HepG2 (cell line): ENCODE results near the gene CELSR3. TPM values are rescaled to one million over a fixed set of nuclear protein-coding genes. Genes with fewer than 3 reads are reported as not detected.

Experiments
- ATF7 ChIP-seq, 2 experiments: fragments of 450-650 bp in 1 of 2; sonication (generic) in 1 of 2; formaldehyde crosslinking in 1 of 2; IDR thresholded peaks; 2 replicates each; pipeline versions ENCODE4 v1.4.0 to v1.6.1; 2016 to 2020; ENCODE audit warnings: antibody characterized with exemption in 1 of 2, mild to moderate bottlenecking in 1 of 2, missing genetic modification reagents in 1 of 2
- CSRNP1 ChIP-seq: sonication (generic); formaldehyde crosslinking; IDR thresholded peaks from 2 replicates; pipeline ENCODE4 v1.8.1; 2023; ENCODE audit warnings: mild to moderate bottlenecking, missing genetic modification reagents
- ERF ChIP-seq: IDR thresholded peaks from 2 replicates; pipeline ENCODE4 v1.6.1; 2018; ENCODE audit warnings: missing biosample characterization, missing genetic modification reagents
- HNRNPH1 ChIP-seq: fragments of 200-400 bp; formaldehyde crosslinking; optimal IDR thresholded peaks from 2 replicates; pipeline ENCODE3; 2017; ENCODE audit warnings: mild to moderate bottlenecking, low read depth, low read length
- KDM1A ChIP-seq: IDR thresholded peaks from 2 replicates; pipeline ENCODE4 v1.6.1; 2016; ENCODE audit warnings: missing compliant biosample characterization
- MAFF ChIP-seq: IDR thresholded peaks from 2 replicates; pipeline ENCODE4 v1.6.1; 2011; ENCODE audit warnings: low read depth, low read length, improper control_type of control experiment
- MTF1 ChIP-seq: sonication (generic); formaldehyde crosslinking; IDR thresholded peaks from 2 replicates; pipeline ENCODE4 v1.5.0; 2020; ENCODE audit warnings: missing genetic modification reagents
- NFE2L1 ChIP-seq: sonication (generic); formaldehyde crosslinking; IDR thresholded peaks from 2 replicates; pipeline ENCODE4 v1.4.0; 2020; ENCODE audit warnings: missing genetic modification reagents, mild to moderate bottlenecking, borderline replicate concordance
- ONECUT2 ChIP-seq: sonication (generic); formaldehyde crosslinking; IDR thresholded peaks from 2 replicates; pipeline ENCODE4 v1.4.0; 2020; ENCODE audit warnings: missing genetic modification reagents
- PHF20 ChIP-seq: sonication (generic); formaldehyde crosslinking; IDR thresholded peaks from 2 replicates; pipeline ENCODE4 v1.5.0; 2020; ENCODE audit warnings: mild to moderate bottlenecking, missing genetic modification reagents
- POLR2AphosphoS5 ChIP-seq: IDR thresholded peaks from 2 replicates; pipeline ENCODE4 v1.6.1; 2012; ENCODE audit warnings: low read depth, low read length
- PRDM15 ChIP-seq: sonication (generic); formaldehyde crosslinking; IDR thresholded peaks from 2 replicates; pipeline ENCODE4 v1.4.0; 2020; ENCODE audit warnings: missing genetic modification reagents
- ZBTB46 ChIP-seq: sonication (generic); formaldehyde crosslinking; IDR thresholded peaks from 2 replicates; pipeline ENCODE4 v1.4.0; 2020; ENCODE audit warnings: mild to moderate bottlenecking, missing genetic modification reagents, borderline replicate concordance
- ZEB1 ChIP-seq: IDR thresholded peaks from 2 replicates; pipeline ENCODE4 v1.6.1; 2012; ENCODE audit warnings: mild to moderate bottlenecking, low read depth, inconsistent platforms; ENCODE audit not compliant: insufficient replicate concordance
- ZNF335 ChIP-seq: sonication (generic); formaldehyde crosslinking; IDR thresholded peaks from 2 replicates; pipeline ENCODE4 v1.4.0; 2020; ENCODE audit warnings: missing genetic modification reagents
- ZNF720 ChIP-seq: sonication (generic); formaldehyde crosslinking; IDR thresholded peaks from 2 replicates; pipeline ENCODE4 v1.4.0; 2020; ENCODE audit warnings: missing genetic modification reagents
- polyA plus RNA-seq, 8 experiments: library from polyadenylated mRNA; depleted of rRNA in 3 of 8; stranded (reverse) in 7 of 8; unstranded in 1 of 8; fragments of >200 nt; fragmentation: Illumina TruSeq in 4 of 8; extraction: Trizol in 4 of 8; gene quantifications; 2 replicates each; pipeline versions ENCODE4 v1.2.1 to v1.2.3, GENCODE V29; 2011 to 2016; ENCODE audit warnings: low read depth in 4 of 8, missing spikeins in 1 of 8, mixed read lengths in 1 of 8; ENCODE audit not compliant: insufficient read depth in 1 of 8
- total RNA-seq, 5 experiments: library from RNA; depleted of rRNA; stranded (reverse); fragments of >200 nt; fragmentation: Illumina TruSeq; extraction: Trizol; gene quantifications; 2 replicates each; pipeline ENCODE4 v1.2.3, GENCODE V29; 2016; ENCODE audit warnings: low read depth in 1 of 5

The CELSR3 gene
- total and polyA plus RNA-seq, 2 of the 13 experiments (the other 11 are each of a cell fraction or from before 2014, with no cell fraction given), result 5.4 to 6.7 TPM

GRCh38 chr3:48685603-48686511 is 23.2 kb upstream of the CELSR3 start, which contains the start of gene NCKIPSD (continued):
- peak; percentile 63 for TF ChIP-seq ZEB1
- no peak for TF ChIP-seq MAFF
- peak; percentile 37 for TF ChIP-seq ERF (CRISPR knock-in tag)
- no peak for TF ChIP-seq ZNF720 (CRISPR knock-in tag)
- no peak for TF ChIP-seq PRDM15 (CRISPR knock-in tag)
- no peak for TF ChIP-seq NFE2L1 (CRISPR knock-in tag)
- TF ChIP-seq ZNF335 (CRISPR knock-in tag), result no peak
- no peak for TF ChIP-seq ATF7 (IDR thresholded peaks at IDR 0.05)
- TF ChIP-seq ATF7 (CRISPR knock-in tag; IDR thresholded peaks at IDR 0.05), result 0 out of 2 replicates have a peak, but pooled peaks have one; percentile 43
- no peak for TF ChIP-seq HNRNPH1
- no peak for TF ChIP-seq MTF1 (CRISPR knock-in tag)
- 0 out of 2 replicates have a peak, but pooled peaks have one; percentile 90 for TF ChIP-seq ZBTB46 (CRISPR knock-in tag)
- no peak for TF ChIP-seq KDM1A (CRISPR knock-in tag)
- peak; percentile 82 for TF ChIP-seq POLR2AphosphoS5
- TF ChIP-seq CSRNP1 (CRISPR knock-in tag), result peak; percentile 29; the same call in 1 of the 2 replicates
- no peak for TF ChIP-seq ONECUT2 (CRISPR knock-in tag)
- peak; percentile 70 for TF ChIP-seq PHF20
